Cardiac septum (tissue), 1 donor: ENCODE results near the gene TALDO1. TPM values are rescaled to one million over a fixed set of nuclear protein-coding genes. Genes with fewer than 3 reads are reported as not detected.

Source experiments
- DNase-seq: peaks from one replicate; pipeline ENCODE4 v3.0.0-alpha.2; 2020; ENCODE audit warnings: low spot score
- intact Hi-C: fragments of 100-400 bp; cut with DNase I; formaldehyde crosslinking; loops from one replicate; pipeline ENCODE4 v1.14.0; 2022
- total RNA-seq: library from RNA; stranded (reverse); fragmentation: NEBNext Ultra II Directional; extraction: Animal tissue kit (Norgen Biotek cat#: 25700); gene quantifications from one replicate; pipeline ENCODE4 v1.2.1, GENCODE V29; 2021
- donor health status: DM: no; HTN: no; CAD: no.

TALDO1 gene
- total RNA-seq, 1 donor from 2014 or later = 92.4 TPM

- intact Hi-C loops = no loop called here
Observed at GRCh38 chr11:794766-795633, 47.7 kb downstream of the TALDO1 start.

GRCh38 chr11:795634-796564, 48.6 kb downstream of the TALDO1 start:
- intact Hi-C loops = no loop called here
- no peak for DNase-seq

More at GRCh38 chr11:794766-795633, 47.7 kb downstream of the TALDO1 start:
- DNase-seq = no peak

- intact Hi-C loops = no loop called here
- no peak for DNase-seq
Observed at GRCh38 chr11:796565-797295, 49.5 kb downstream of the TALDO1 start.

- intact Hi-C loops = no loop called here
Observed at GRCh38 chr11:797296-798092, 50.2 kb downstream of the TALDO1 start.

GRCh38 chr11:798093-798713, 50.9 kb downstream of the TALDO1 start, which contains the start of gene SLC25A22:
Gene SLC25A22, minus strand, starts transcription at chr11:798281. Its CDS starts 3,275 bp downstream, at chr11:795006.
- DNase-seq = peak; percentile 91
- intact Hi-C loops = no loop called here

More at GRCh38 chr11:797296-798092, 50.2 kb downstream of the TALDO1 start:
- DNase-seq = no peak

- intact Hi-C loops = no loop called here
- DNase-seq = no peak
Observed at GRCh38 chr11:799641-800316, 52.5 kb downstream of the TALDO1 start.

- intact Hi-C loops = no loop called here
- no peak for DNase-seq
Observed at GRCh38 chr11:800473-800872, 53.2 kb downstream of the TALDO1 start.

- DNase-seq = no peak
- intact Hi-C loops = no loop called here
Observed at GRCh38 chr11:801097-801780, 54.0 kb downstream of the TALDO1 start.

GRCh38 chr11:802018-802617, 54.9 kb downstream of the TALDO1 start:
- no peak for DNase-seq
- intact Hi-C loops = no loop called here

GRCh38 chr11:802693-803466, 55.6 kb downstream of the TALDO1 start:
- intact Hi-C loops = no loop called here

GRCh38 chr11:803467-803742, 56.1 kb downstream of the TALDO1 start:
- intact Hi-C loops = no loop called here
- DNase-seq = no peak

More at GRCh38 chr11:802693-803466, 55.6 kb downstream of the TALDO1 start:
- DNase-seq = no peak

- intact Hi-C loops = no loop called here
- DNase-seq = no peak
Observed at GRCh38 chr11:803770-804598, 56.7 kb downstream of the TALDO1 start.

- no peak for DNase-seq
- intact Hi-C loops = no loop called here
Observed at GRCh38 chr11:804599-804964, 57.3 kb downstream of the TALDO1 start.

GRCh38 chr11:808427-809286, 61.4 kb downstream of the TALDO1 start:
- intact Hi-C loops = loop anchor here (5.0 kb wide), 1 partner anchor 34 kb away; the partner anchor contains the start of genes POLR2L and TSPAN4
- no peak for DNase-seq
